HEK293 (cell line): ENCODE measurements around the gene DGKB.

Experiments
- CTCF ChIA-PET: fragments of 350-600 bp; formaldehyde crosslinking; extraction: SDS; loops from one replicate; lab custom pipeline; 2021; ENCODE audit warnings: antibody characterized with exemption; lab: Yijun Ruan, JAX
- POLR2A ChIA-PET: fragments of 300-600 bp; formaldehyde crosslinking; extraction: SDS; loops from one replicate; lab custom pipeline; 2020; ENCODE audit warnings: antibody characterized with exemption, inconsistent platforms; lab: Yijun Ruan, JAX
- H3K27ac ChIP-seq: fragments of 200-500 bp; sonication (Bioruptor generic); 2 replicates; pipeline ENCODE4 v1.5.1; 2014; ENCODE audit warnings: low read depth, low read length, control low read depth, inconsistent platforms; ENCODE audit errors: extremely low read depth
- H3K36me3 ChIP-seq, 2 experiments: fragments of 200-500 bp in 1 of 2; sonication (Bioruptor generic) in 1 of 2; 1 replicate in 1 of 2; 2 replicates in 1 of 2; pipeline ENCODE4 v1.5.1; 2014 to 2017; ENCODE audit warnings: inconsistent platforms in 2 of 2, low read length in 2 of 2; ENCODE audit not compliant: control insufficient read depth in 2 of 2, insufficient read depth in 1 of 2
- H3K4me1 ChIP-seq: fragments of 200-500 bp; sonication (Bioruptor generic); 2 replicates; pipeline ENCODE4 v1.5.1; 2014; ENCODE audit warnings: mild to moderate bottlenecking, low read length, inconsistent platforms; ENCODE audit not compliant: control insufficient read depth, insufficient read depth
- H3K4me3 ChIP-seq: 2 replicates; pipeline ENCODE4 v1.5.1; 2011; ENCODE audit warnings: low read depth, mild to moderate bottlenecking, control low read depth, low read length, moderate library complexity
- H3K9me3 ChIP-seq: fragments of 200-500 bp; sonication (Bioruptor generic); 2 replicates; pipeline ENCODE4 v1.5.1; 2014; ENCODE audit warnings: low read depth, low read length, inconsistent platforms; ENCODE audit not compliant: control insufficient read depth, insufficient read depth
- YY1 ChIP-seq: fragments of 450-650 bp; formaldehyde crosslinking; IDR thresholded peaks from 2 replicates; pipeline ENCODE4 v1.5.1; 2018; ENCODE audit warnings: missing biosample characterization, missing genetic modification characterization
- ZFHX2 ChIP-seq: fragments of 450-650 bp; formaldehyde crosslinking; conservative IDR thresholded peaks from 2 replicates; pipeline ENCODE4 v1.5.1; 2016; ENCODE audit warnings: missing biosample characterization, missing genetic modification characterization
- ZFP3 ChIP-seq: fragments of 450-650 bp; formaldehyde crosslinking; IDR thresholded peaks from 2 replicates; pipeline ENCODE4 v1.5.1; 2016; ENCODE audit warnings: low read depth, missing biosample characterization, missing genetic modification characterization
- ZNF169 ChIP-seq: fragments of 450-650 bp; formaldehyde crosslinking; IDR thresholded peaks from 2 replicates; pipeline ENCODE4 v1.5.1; 2016; ENCODE audit warnings: missing biosample characterization, missing genetic modification characterization
- ZNF175 ChIP-seq: fragments of 450-650 bp; formaldehyde crosslinking; IDR thresholded peaks from 2 replicates; pipeline ENCODE4 v1.5.1; 2016; ENCODE audit warnings: missing biosample characterization, missing genetic modification characterization
- ZNF248 ChIP-seq: fragments of 450-650 bp; formaldehyde crosslinking; IDR thresholded peaks from 2 replicates; pipeline ENCODE4 v1.5.1; 2017; ENCODE audit warnings: missing biosample characterization, missing genetic modification characterization
- ZNF274 ChIP-seq, 2 experiments: fragments of 200-500 bp in 1 of 2; fragments of 450-650 bp in 1 of 2; sonication (Bioruptor generic) in 1 of 2; formaldehyde crosslinking in 1 of 2; IDR thresholded peaks; 2 replicates each; pipeline versions ENCODE4 v1.5.1 to v1.6.1; 2014 to 2016; ENCODE audit warnings: borderline replicate concordance in 1 of 2, inconsistent platforms in 1 of 2, low read length in 1 of 2, missing biosample characterization in 1 of 2, missing genetic modification characterization in 1 of 2
- ZNF341 ChIP-seq: fragments of 450-650 bp; formaldehyde crosslinking; IDR thresholded peaks from 2 replicates; pipeline ENCODE4; 2016; ENCODE audit warnings: low read depth, missing biosample characterization, missing genetic modification characterization
- ZNF366 ChIP-seq: fragments of 450-650 bp; formaldehyde crosslinking; conservative IDR thresholded peaks from 2 replicates; pipeline ENCODE4 v1.5.1; 2016; ENCODE audit warnings: missing biosample characterization, missing genetic modification characterization
- ZNF423 ChIP-seq: fragments of 450-650 bp; formaldehyde crosslinking; IDR thresholded peaks from 2 replicates; pipeline ENCODE4 v1.5.1; 2016; ENCODE audit warnings: missing biosample characterization, missing genetic modification characterization
- ZNF433 ChIP-seq: fragments of 450-650 bp; formaldehyde crosslinking; IDR thresholded peaks from 2 replicates; pipeline ENCODE4 v1.5.1; 2016; ENCODE audit warnings: missing biosample characterization, missing genetic modification characterization, low read depth
- ZNF585B ChIP-seq: fragments of 450-650 bp; formaldehyde crosslinking; IDR thresholded peaks from 2 replicates; pipeline ENCODE4 v1.5.1; 2016; ENCODE audit warnings: missing biosample characterization, missing genetic modification characterization
- ZNF654 ChIP-seq: fragments of 450-650 bp; formaldehyde crosslinking; IDR thresholded peaks from 2 replicates; pipeline ENCODE4 v1.5.1; 2016; ENCODE audit warnings: low read depth, missing biosample characterization, missing genetic modification characterization
- ZNF677 ChIP-seq: fragments of 450-650 bp; IDR thresholded peaks from 2 replicates; pipeline ENCODE4 v1.5.0; 2018; ENCODE audit warnings: missing biosample characterization, mild to moderate bottlenecking, missing genetic modification characterization, moderate library complexity
- ZNF785 ChIP-seq: fragments of 450-650 bp; formaldehyde crosslinking; IDR thresholded peaks from 2 replicates; pipeline ENCODE4 v1.5.1; 2016; ENCODE audit warnings: missing biosample characterization, missing genetic modification characterization
- TF ChIP-seq, protein P1 (sequence below): fragments of 450-650 bp; formaldehyde crosslinking; IDR thresholded peaks from 2 replicates; pipeline ENCODE4 v1.5.0; 2017; ENCODE audit warnings: missing biosample characterization, missing genetic modification characterization, borderline replicate concordance
- TF ChIP-seq, protein P2 (sequence below): fragments of 450-650 bp; formaldehyde crosslinking; IDR thresholded peaks from 2 replicates; pipeline ENCODE4 v1.5.1; 2017; ENCODE audit warnings: missing biosample characterization, missing genetic modification characterization
- TF ChIP-seq, protein P3 (sequence below): fragments of 450-650 bp; IDR thresholded peaks from 2 replicates; pipeline ENCODE4 v1.5.1; 2018; ENCODE audit warnings: missing biosample characterization, missing genetic modification characterization
- TF ChIP-seq, protein P4 (sequence below): fragments of 450-650 bp; formaldehyde crosslinking; IDR thresholded peaks from 2 replicates; pipeline ENCODE4 v1.5.1; 2016; ENCODE audit warnings: missing biosample characterization, missing genetic modification characterization
- TF ChIP-seq, protein P5 (sequence below): fragments of 450-650 bp; IDR thresholded peaks from 2 replicates; pipeline ENCODE4 v1.5.1; 2018; ENCODE audit warnings: missing biosample characterization, mild to moderate bottlenecking, missing genetic modification characterization
- TF ChIP-seq, protein P6 (sequence below): fragments of 450-650 bp; formaldehyde crosslinking; IDR thresholded peaks from 2 replicates; pipeline ENCODE4 v1.5.1; 2017; ENCODE audit warnings: missing biosample characterization, missing genetic modification characterization
- TF ChIP-seq, protein P7 (sequence below): fragments of 450-650 bp; formaldehyde crosslinking; IDR thresholded peaks from 2 replicates; pipeline ENCODE4 v1.5.1; 2016; ENCODE audit warnings: missing biosample characterization, missing genetic modification characterization

The DGKB gene

DNA sequence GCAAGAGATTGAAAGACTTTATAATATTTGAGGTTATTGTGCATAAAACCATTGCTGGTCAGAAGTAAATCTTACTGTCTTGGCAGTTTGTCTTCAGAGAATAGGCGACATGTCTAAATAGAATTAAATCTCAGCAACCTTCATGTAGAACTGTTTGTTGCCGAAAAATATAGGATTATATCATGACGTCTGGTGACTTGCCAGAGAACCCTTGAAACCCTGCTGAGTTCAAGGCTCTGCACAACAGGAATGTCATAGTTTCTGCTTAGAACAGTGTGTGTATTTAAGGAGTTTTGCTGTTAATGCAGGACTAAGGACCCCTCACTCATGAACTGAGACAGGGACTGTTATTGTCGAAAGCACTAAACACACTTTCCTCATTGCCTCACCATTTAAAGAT, 706.7 kb downstream of the DGKB start:
- ChIA-PET CTCF (interaction anchor here (0.7 kb wide), 1 partner anchor 261 kb away, joined by 3 read pairs; no protein-coding TSS in a partner anchor), POLR2A (no interaction called here)
- no peak overlapping the region for H3K4me3 ChIP-seq
- no peak overlapping the region for H3K27ac ChIP-seq
- no peaks in the 10 kb centered on the region for H3K4me1 ChIP-seq
- no peak for TF ChIP-seq ZNF341 (tag by site-specific recombination)
- no peak for TF ChIP-seq ZNF654
- no peak for TF ChIP-seq ZFP3
- TF ChIP-seq, protein P1, sequence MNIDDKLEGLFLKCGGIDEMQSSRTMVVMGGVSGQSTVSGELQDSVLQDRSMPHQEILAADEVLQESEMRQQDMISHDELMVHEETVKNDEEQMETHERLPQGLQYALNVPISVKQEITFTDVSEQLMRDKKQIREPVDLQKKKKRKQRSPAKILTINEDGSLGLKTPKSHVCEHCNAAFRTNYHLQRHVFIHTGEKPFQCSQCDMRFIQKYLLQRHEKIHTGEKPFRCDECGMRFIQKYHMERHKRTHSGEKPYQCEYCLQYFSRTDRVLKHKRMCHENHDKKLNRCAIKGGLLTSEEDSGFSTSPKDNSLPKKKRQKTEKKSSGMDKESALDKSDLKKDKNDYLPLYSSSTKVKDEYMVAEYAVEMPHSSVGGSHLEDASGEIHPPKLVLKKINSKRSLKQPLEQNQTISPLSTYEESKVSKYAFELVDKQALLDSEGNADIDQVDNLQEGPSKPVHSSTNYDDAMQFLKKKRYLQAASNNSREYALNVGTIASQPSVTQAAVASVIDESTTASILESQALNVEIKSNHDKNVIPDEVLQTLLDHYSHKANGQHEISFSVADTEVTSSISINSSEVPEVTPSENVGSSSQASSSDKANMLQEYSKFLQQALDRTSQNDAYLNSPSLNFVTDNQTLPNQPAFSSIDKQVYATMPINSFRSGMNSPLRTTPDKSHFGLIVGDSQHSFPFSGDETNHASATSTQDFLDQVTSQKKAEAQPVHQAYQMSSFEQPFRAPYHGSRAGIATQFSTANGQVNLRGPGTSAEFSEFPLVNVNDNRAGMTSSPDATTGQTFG, result no peak
- TF ChIP-seq, protein P2, sequence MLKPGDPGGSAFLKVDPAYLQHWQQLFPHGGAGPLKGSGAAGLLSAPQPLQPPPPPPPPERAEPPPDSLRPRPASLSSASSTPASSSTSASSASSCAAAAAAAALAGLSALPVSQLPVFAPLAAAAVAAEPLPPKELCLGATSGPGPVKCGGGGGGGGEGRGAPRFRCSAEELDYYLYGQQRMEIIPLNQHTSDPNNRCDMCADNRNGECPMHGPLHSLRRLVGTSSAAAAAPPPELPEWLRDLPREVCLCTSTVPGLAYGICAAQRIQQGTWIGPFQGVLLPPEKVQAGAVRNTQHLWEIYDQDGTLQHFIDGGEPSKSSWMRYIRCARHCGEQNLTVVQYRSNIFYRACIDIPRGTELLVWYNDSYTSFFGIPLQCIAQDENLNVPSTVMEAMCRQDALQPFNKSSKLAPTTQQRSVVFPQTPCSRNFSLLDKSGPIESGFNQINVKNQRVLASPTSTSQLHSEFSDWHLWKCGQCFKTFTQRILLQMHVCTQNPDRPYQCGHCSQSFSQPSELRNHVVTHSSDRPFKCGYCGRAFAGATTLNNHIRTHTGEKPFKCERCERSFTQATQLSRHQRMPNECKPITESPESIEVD (tag by site-specific recombination), result no peak
- no peak for TF ChIP-seq ZNF785 (tag by site-specific recombination)
- no peaks in the 10 kb centered on the region for H3K36me3 ChIP-seq
- no peaks in the 10 kb centered on the region for H3K9me3 ChIP-seq

DNA sequence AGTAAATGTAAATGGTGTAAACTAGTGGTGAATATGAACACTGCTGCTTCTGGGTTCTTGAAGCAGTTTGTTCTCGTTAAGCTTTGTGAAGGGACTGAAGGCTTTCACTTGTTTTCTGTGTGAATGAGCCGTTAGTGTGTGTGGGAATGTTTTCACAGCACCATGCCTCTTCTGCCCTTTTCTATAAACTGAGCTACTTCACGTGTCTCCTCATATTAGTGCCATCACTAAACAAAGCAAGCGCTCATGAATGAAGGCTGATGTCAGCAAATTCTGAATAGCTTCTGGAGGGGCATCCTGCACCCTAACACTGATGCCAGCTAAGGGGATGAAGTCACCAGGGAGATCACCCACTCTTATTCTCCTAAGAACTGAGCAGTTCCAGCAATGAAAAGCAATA, 707.5 kb downstream of the DGKB start:
- H3K4me3 ChIP-seq, result no peak overlapping the region
- ChIA-PET POLR2A (no interaction called here), CTCF (no interaction called here)

More for the DNA sequence above, 707.5 kb downstream of the DGKB start:
- Histone ChIP-seq H3K9me3 (no peaks in the 10 kb centered on the region), H3K27ac (no peak overlapping the region), H3K36me3 (no peaks in the 10 kb centered on the region), H3K4me1 (no peaks in the 10 kb centered on the region)
- TF ChIP-seq, protein P3, sequence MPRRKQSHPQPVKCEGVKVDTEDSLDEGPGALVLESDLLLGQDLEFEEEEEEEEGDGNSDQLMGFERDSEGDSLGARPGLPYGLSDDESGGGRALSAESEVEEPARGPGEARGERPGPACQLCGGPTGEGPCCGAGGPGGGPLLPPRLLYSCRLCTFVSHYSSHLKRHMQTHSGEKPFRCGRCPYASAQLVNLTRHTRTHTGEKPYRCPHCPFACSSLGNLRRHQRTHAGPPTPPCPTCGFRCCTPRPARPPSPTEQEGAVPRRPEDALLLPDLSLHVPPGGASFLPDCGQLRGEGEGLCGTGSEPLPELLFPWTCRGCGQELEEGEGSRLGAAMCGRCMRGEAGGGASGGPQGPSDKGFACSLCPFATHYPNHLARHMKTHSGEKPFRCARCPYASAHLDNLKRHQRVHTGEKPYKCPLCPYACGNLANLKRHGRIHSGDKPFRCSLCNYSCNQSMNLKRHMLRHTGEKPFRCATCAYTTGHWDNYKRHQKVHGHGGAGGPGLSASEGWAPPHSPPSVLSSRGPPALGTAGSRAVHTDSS (tag by site-specific recombination), result no peak
- no peak for TF ChIP-seq ZNF433 (tag by site-specific recombination)
- TF ChIP-seq, protein P4, sequence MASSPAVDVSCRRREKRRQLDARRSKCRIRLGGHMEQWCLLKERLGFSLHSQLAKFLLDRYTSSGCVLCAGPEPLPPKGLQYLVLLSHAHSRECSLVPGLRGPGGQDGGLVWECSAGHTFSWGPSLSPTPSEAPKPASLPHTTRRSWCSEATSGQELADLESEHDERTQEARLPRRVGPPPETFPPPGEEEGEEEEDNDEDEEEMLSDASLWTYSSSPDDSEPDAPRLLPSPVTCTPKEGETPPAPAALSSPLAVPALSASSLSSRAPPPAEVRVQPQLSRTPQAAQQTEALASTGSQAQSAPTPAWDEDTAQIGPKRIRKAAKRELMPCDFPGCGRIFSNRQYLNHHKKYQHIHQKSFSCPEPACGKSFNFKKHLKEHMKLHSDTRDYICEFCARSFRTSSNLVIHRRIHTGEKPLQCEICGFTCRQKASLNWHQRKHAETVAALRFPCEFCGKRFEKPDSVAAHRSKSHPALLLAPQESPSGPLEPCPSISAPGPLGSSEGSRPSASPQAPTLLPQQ, result no peak
- TF ChIP-seq, protein P5, sequence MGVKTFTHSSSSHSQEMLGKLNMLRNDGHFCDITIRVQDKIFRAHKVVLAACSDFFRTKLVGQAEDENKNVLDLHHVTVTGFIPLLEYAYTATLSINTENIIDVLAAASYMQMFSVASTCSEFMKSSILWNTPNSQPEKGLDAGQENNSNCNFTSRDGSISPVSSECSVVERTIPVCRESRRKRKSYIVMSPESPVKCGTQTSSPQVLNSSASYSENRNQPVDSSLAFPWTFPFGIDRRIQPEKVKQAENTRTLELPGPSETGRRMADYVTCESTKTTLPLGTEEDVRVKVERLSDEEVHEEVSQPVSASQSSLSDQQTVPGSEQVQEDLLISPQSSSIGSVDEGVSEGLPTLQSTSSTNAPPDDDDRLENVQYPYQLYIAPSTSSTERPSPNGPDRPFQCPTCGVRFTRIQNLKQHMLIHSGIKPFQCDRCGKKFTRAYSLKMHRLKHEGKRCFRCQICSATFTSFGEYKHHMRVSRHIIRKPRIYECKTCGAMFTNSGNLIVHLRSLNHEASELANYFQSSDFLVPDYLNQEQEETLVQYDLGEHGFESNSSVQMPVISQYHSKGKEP (tag by site-specific recombination), result no peak
- TF ChIP-seq ZNF274 (IDR thresholded peaks at IDR 0.05; ENCODE audit: low read length), result no peak
- TF ChIP-seq ZNF274 (tag by site-specific recombination; IDR thresholded peaks at IDR 0.05; ENCODE audit: borderline replicate concordance), result no peak
- TF ChIP-seq ZNF585B (tag by site-specific recombination), result no peak
- no peak for TF ChIP-seq ZNF175
- TF ChIP-seq, protein P6, sequence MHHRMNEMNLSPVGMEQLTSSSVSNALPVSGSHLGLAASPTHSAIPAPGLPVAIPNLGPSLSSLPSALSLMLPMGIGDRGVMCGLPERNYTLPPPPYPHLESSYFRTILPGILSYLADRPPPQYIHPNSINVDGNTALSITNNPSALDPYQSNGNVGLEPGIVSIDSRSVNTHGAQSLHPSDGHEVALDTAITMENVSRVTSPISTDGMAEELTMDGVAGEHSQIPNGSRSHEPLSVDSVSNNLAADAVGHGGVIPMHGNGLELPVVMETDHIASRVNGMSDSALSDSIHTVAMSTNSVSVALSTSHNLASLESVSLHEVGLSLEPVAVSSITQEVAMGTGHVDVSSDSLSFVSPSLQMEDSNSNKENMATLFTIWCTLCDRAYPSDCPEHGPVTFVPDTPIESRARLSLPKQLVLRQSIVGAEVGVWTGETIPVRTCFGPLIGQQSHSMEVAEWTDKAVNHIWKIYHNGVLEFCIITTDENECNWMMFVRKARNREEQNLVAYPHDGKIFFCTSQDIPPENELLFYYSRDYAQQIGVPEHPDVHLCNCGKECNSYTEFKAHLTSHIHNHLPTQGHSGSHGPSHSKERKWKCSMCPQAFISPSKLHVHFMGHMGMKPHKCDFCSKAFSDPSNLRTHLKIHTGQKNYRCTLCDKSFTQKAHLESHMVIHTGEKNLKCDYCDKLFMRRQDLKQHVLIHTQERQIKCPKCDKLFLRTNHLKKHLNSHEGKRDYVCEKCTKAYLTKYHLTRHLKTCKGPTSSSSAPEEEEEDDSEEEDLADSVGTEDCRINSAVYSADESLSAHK (tag by site-specific recombination), result no peak
- TF ChIP-seq ZNF423 (tag by site-specific recombination), result no peak
- no peak for TF ChIP-seq ZNF169 (tag by site-specific recombination)
- no peak for TF ChIP-seq ZNF366 (tag by site-specific recombination)
- TF ChIP-seq YY1 (tag by site-specific recombination), result no peak
- TF ChIP-seq ZNF677 (tag by site-specific recombination), result no peak
- no peak for TF ChIP-seq ZNF341 (tag by site-specific recombination)
- TF ChIP-seq, protein P7, sequence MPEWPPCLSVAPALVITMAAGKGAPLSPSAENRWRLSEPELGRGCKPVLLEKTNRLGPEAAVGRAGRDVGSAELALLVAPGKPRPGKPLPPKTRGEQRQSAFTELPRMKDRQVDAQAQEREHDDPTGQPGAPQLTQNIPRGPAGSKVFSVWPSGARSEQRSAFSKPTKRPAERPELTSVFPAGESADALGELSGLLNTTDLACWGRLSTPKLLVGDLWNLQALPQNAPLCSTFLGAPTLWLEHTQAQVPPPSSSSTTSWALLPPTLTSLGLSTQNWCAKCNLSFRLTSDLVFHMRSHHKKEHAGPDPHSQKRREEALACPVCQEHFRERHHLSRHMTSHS (tag by site-specific recombination), result no peak
- TF ChIP-seq ZFHX2 (tag by site-specific recombination), result no peak
- no peak for TF ChIP-seq ZNF248 (tag by site-specific recombination)
- TF ChIP-seq, all 188 proteins: peak for 0
